Panc1 (cell line): Measurements from ENCODE around the gene ADARB2. TPM values are rescaled to one million over a fixed set of nuclear protein-coding genes. Genes with fewer than 3 reads are reported as not detected.

Experiments used
- ATAC-seq: fragments of 200-7000 bp; cut with Tn5 transposase; 2 replicates; pipeline ENCODE4 v1.9.1; 2020; ENCODE audit warnings: mild to moderate bottlenecking, moderate library complexity
- BruUV-seq: library from RNA; stranded (reverse); fragments of 400-500 nt; replicated peaks from 2 replicates; lab custom pipeline; 2021; lab: Mats Ljungman, UMichigan
- CTCF ChIA-PET: fragments of 300-600 bp; sonication (Branson Sonifier 250); formaldehyde crosslinking; loops from one replicate; lab custom pipeline; 2022; ENCODE audit warnings: antibody characterized with exemption; lab: Charles Lee
- POLR2A ChIA-PET: fragments of 300-600 bp; sonication (Branson Sonifier 250); formaldehyde crosslinking; loops from one replicate; lab custom pipeline; 2022; ENCODE audit warnings: antibody characterized with exemption; lab: Charles Lee
- DNase-seq: peaks from one replicate; pipeline ENCODE4 v3.0.0-alpha.2; 2010; ENCODE audit warnings: low read depth, low spot score
- H3K27ac ChIP-seq: 2 replicates; pipeline ENCODE4 v1.5.1; 2011; ENCODE audit warnings: mild to moderate bottlenecking, low read length, inconsistent platforms
- H3K27me3 ChIP-seq: fragments of 200-500 bp; sonication (Bioruptor generic); 2 replicates; pipeline ENCODE4 v1.6.0; 2014; ENCODE audit warnings: low read length, inconsistent platforms; ENCODE audit not compliant: control insufficient read depth, insufficient read depth
- H3K36me3 ChIP-seq: fragments of 200-500 bp; sonication (Bioruptor generic); 2 replicates; pipeline ENCODE4 v1.5.1; 2014; ENCODE audit warnings: inconsistent platforms, mild to moderate bottlenecking, low read length, moderate library complexity; ENCODE audit not compliant: control insufficient read depth, insufficient read depth
- H3K4me1 ChIP-seq: 2 replicates; pipeline ENCODE4 v1.5.1; 2011; ENCODE audit warnings: inconsistent platforms, mild to moderate bottlenecking, low read length, moderate library complexity; ENCODE audit not compliant: control insufficient read depth, insufficient read depth
- H3K4me3 ChIP-seq, 2 experiments: 2 replicates each; pipeline ENCODE4 v1.5.1; 2011 to 2012; ENCODE audit warnings: low read depth in 2 of 2, low read length in 2 of 2, mild to moderate bottlenecking in 2 of 2, inconsistent platforms in 1 of 2, moderate library complexity in 1 of 2
- H3K9me3 ChIP-seq: fragments of 200-500 bp; sonication (Bioruptor generic); 2 replicates; pipeline ENCODE4 v1.5.1; 2014; ENCODE audit warnings: low read depth, mild to moderate bottlenecking, inconsistent platforms, low read length, moderate library complexity; ENCODE audit not compliant: control insufficient read depth, insufficient read depth
- CTCF ChIP-seq: fragments of 450-650 bp; IDR thresholded peaks from 2 replicates; pipeline ENCODE4 v1.5.1; 2017; ENCODE audit warnings: mild to moderate bottlenecking
- POLR2AphosphoS5 ChIP-seq: IDR thresholded peaks from 2 replicates; pipeline ENCODE4 v1.6.1; 2012; ENCODE audit warnings: mild to moderate bottlenecking, low read depth, low read length, moderate library complexity
- REST ChIP-seq, 2 experiments: IDR thresholded peaks; 2 replicates each; pipeline ENCODE4 v1.6.1; 2011 to 2012; ENCODE audit warnings: low read depth in 2 of 2, control low read depth in 1 of 2, low read length in 1 of 2, mild to moderate bottlenecking in 1 of 2, moderate library complexity in 1 of 2; ENCODE audit not compliant: insufficient read depth in 1 of 2
- SIN3A ChIP-seq: IDR thresholded peaks from 2 replicates; pipeline ENCODE4 v1.6.1; 2012; ENCODE audit warnings: low read depth, mild to moderate bottlenecking, low read length, moderate library complexity, borderline replicate concordance; ENCODE audit not compliant: insufficient read depth
- TCF7L2 ChIP-seq: IDR thresholded peaks from 2 replicates; pipeline ENCODE4 v1.6.1; 2011; ENCODE audit warnings: mild to moderate bottlenecking, low read depth, low read length, inconsistent platforms
- in situ Hi-C: cut with HindIII; loops from 2 replicates; pipeline ENCODE4 v1.10.0; 2016; ENCODE audit warnings: low sequenced_read_pairs, low pct_unique_long_range_greater_than_20kb
- intact Hi-C: fragments of 100-400 bp; cut with micrococcal nuclease; formaldehyde crosslinking; loops from one replicate; pipeline ENCODE4 v1.10.0; 2022; ENCODE audit not compliant: unreplicated experiment
- total RNA-seq: library from RNA; stranded (reverse); gene quantifications from one replicate; pipeline ENCODE4 v1.2.1, GENCODE V29; 2021; ENCODE audit not compliant: unreplicated experiment

ADARB2 gene
- total RNA-seq, 1 experiment from 2014 or later: 0.31 TPM

- no peak overlapping the region for H3K4me3 ChIP-seq
- H3K36me3 ChIP-seq: no peaks in the 10 kb centered on the region
- ATAC-seq (no peak), DNase-seq (no peak)
- H3K27ac ChIP-seq: no peak overlapping the region
- ChIA-PET CTCF (no interaction called here), POLR2A (no interaction called here)
- no peaks in the 10 kb centered on the region for H3K9me3 ChIP-seq
- peaks cover 6% of the 10 kb centered on the region for H3K27me3 ChIP-seq
- H3K4me1 ChIP-seq: no peaks in the 10 kb centered on the region
- in situ Hi-C loops (no loop called here), intact Hi-C loops (no loop called here)
- no TSS peak for BruUV-seq
- TF ChIP-seq TCF7L2 (no peak), REST (IDR thresholded peaks at IDR 0.05; ENCODE audit: insufficient read depth in 1 of 2, low read depth in 2 of 2, low read length in 1 of 2) (no peak), CTCF (no peak), SIN3A (no peak), POLR2AphosphoS5 (no peak)
These were observed 128.3 kb downstream of the ADARB2 start for GRCh38 chr10:1608851-1609647.

- in situ Hi-C loops: no loop called here
- peaks cover 6% of the 10 kb centered on the region for H3K27me3 ChIP-seq
These were observed 128.9 kb downstream of the ADARB2 start for GRCh38 chr10:1608408-1608807.

More at GRCh38 chr10:1608408-1608807, 128.9 kb downstream of the ADARB2 start:
- no TSS peak for BruUV-seq
- H3K4me1 ChIP-seq: no peaks in the 10 kb centered on the region
- intact Hi-C loops: no loop called here
- no peak overlapping the region for H3K27ac ChIP-seq
- DNase-seq (no peak), ATAC-seq (no peak)
- H3K9me3 ChIP-seq: no peaks in the 10 kb centered on the region
- no peak overlapping the region for H3K4me3 ChIP-seq
- ChIA-PET CTCF (no interaction called here), POLR2A (no interaction called here)
- TF ChIP-seq TCF7L2: no peak
- no peak for TF ChIP-seq REST (IDR thresholded peaks at IDR 0.05; ENCODE audit: insufficient read depth in 1 of 2, low read depth in 2 of 2, low read length in 1 of 2)
- no peak for TF ChIP-seq POLR2AphosphoS5
- no peak for TF ChIP-seq SIN3A
- no peak for TF ChIP-seq CTCF
- H3K36me3 ChIP-seq: no peaks in the 10 kb centered on the region
